Measurements from ENCODE around the gene MAPK10.

Gene MAPK10

DNA sequence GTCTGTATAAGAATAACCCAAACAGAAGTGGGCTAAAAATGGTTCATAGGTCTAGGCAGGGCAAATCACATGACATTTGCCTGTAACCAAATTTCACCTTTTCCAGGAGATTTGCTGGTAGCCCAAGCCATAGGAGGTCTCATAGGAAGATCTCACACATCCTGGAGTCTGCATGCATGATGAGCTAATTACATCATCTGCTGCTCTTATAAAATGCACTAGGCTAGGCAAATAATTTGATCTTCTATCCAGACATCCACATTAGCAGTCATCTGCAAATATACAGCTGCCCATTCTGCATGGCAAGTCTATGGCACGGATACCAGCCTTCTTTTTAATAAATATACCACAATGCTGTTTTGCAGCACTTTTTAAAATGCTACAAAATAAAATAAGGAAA is 87.2 kb downstream of the MAPK10 start:
- DNase-seq, result no peak

- no peak for DNase-seq
Measured at GRCh38 chr4:86271057-86271456, 88.8 kb downstream of the MAPK10 start.

DNA sequence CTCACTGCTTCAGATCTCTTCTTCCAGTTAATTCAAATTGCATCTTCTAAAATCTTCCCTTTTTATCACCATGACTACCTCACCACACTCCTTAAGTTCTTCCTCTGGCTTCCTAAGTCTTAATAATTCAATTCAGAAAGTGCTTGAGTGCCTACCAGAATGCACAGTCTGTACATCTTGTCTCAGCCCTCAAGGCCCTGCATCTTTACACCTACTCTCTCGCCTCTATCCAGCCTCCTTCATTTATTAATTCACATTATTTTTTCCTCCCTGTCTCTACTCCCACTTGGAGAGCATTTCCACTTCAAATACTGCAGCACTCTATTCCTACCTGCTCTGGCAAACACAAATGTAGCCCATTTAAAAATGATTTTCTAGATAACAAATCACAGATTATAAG is 90.5 kb downstream of the MAPK10 start:
- DNase-seq, result no peak

- DNase-seq, result no peak
Measured at GRCh38 chr4:86264241-86264640, 95.6 kb downstream of the MAPK10 start.

DNA sequence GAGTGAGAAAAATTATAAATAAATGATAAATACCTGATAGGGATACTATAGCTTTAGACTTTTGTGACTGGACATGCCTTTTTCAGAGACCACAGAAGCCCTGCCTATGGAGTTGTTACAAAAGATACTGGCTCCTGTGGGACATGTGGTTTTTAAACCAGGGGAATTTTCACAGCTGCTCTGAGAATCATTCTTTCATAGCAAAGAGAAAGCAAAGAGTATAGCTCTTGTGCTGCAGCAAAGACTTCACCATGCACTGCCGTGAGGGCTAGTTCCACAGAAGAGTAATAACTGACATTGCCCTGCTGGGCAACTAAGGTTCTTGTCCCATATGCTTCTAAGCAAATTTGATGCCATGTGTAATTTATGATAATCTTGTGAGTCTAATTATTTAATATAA is 98.2 kb downstream of the MAPK10 start:
- no peak for DNase-seq

DNA sequence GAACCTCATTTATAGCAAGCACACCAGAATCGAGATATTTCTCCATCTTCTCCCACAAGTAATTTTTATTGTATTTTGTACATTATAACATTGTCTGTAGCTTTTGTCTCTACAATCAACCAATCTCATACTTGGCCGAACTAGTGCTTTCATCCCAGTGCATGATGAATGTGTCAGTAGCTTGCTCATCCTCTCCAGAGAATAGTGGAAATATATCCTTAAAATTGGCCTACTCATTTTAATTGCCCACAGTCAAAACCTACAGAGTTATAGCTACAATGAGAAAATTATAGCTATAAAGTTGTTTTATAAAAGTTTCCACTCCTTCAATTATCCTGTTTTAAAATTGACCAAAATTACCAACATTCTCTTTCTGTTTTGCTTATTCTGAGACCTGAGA is 103.8 kb downstream of the MAPK10 start:
- no peak for DNase-seq

DNA sequence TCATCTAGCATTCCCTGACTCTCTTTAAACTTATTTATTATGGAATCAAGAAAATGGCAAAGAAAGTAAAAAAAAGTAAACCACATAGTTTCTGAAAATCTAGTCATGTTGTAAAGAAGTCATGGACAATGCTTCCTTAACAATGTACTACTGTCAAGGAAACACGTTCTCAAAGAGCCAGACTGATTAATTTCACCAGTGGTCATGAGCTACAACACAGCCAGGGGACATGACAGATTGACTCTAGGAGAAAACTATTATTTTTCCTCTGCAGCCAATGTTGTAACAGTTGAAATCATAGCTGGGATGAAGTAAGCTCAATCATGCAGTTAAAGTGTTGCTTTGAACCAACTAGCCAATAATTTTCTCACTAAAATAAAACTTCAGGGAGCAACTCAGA is 109.2 kb downstream of the MAPK10 start:
- DNase-seq, result no peak

- no peak for DNase-seq
Measured at GRCh38 chr4:86250006-86250405, 109.8 kb downstream of the MAPK10 start.

- DNase-seq, result no peak
Measured at GRCh38 chr4:86249074-86249473, 110.8 kb downstream of the MAPK10 start.

GRCh38 chr4:86247906-86248305 is 111.9 kb downstream of the MAPK10 start:
- DNase-seq, result no peak

DNA sequence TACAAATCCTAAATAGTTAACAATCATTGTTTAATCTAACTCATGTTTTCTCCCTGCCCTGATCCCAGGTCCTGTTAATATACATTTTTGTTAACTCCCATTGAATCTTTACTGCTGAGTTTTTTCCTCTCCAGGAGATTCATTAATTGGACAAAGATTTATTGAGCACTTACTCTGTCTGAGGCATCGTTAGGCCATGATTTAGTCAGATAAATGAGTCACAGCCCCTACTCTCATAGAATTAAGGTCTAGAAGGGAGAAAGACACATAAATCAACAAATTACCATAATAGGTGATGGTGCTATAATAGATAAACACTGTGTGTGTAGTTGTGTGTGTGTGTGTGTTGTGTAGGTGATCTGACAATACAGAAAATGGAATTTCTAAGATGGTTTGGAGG is 112.5 kb downstream of the MAPK10 start:
- no peak for DNase-seq

DNA sequence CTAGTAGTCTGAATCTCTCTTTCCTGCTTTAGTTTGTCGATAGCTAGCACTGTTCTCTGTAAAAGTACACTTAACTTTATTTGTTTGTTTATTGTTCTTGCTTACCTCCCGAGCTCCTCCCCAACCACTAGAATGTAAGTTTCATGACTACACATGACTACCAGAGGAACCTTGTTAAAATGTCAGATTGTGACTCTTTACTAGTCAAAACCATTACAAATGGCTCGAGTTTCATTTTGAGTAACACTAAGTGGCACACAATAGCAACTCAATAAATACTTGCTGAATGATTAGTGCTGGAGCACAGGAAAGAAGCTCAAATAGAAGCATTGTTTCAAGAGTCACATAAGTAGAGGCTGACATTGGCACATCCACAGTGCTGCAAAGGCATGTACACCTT is 116.1 kb downstream of the MAPK10 start:
- no peak for DNase-seq

DNA sequence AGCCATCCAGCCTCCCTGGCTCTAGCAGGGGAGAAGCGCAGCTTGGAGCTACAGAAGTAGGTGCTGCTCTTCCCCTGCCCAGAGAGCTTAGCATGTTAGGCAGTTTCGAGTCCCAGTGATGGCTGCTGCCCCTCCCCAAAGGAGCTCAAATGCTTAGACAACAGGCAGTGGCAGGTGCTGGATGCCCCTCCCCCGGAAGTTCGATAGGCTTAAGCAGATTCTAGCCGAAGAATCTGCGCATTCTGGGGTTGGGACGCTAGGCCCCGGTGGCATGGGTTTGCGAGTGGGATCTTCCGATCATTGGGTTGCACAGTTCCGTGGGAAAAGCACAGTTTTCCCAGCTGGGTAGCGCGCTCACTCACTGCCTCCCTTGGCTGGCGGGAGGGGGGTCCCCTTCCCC is 117.2 kb downstream of the MAPK10 start:
- no peak for DNase-seq

DNA sequence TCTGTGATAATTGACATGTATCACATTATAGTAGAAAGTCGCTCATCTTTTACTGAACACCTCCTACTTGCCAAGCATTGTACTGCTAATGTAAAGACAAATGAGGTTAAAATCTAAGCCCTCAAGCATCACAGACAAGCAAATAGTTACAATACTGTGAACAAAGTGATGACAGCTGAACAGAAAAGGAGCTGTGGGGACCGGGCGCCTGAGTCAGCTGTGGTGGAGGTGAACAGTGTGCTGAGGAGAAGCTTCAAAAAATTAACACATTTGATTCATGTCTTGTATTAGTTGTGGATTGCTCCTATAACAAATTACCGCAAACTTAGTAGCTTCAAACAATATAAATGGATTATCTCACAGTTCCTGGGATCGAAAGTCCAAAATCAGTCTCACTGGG is 124.3 kb downstream of the MAPK10 start:
- DNase-seq, result no peak

- no peak for DNase-seq
Measured at GRCh38 chr4:86233681-86234080, 126.2 kb downstream of the MAPK10 start.

DNA sequence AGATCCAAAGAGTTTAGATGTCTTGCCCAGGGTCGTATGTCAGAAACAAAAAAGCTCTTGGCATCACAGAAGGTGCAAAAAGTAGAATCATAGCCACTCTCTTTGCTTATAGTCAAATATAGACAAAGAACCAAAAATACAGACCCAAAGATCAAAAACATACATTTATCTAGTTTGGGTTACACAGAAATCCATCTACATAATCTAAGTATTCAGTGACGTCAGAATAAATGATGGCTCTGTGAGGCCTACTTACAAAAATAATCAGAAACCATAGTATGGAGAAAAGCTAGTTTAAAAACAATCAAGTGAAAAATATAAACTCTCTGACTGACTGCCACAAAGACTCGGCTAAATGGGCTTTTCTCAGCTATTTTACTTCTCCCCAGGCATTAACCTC is 126.8 kb downstream of the MAPK10 start:
- DNase-seq, result no peak

GRCh38 chr4:86223472-86223871 is 136.4 kb downstream of the MAPK10 start:
- no peak for DNase-seq

GRCh38 chr4:86221002-86221401 is 138.9 kb downstream of the MAPK10 start:
- DNase-seq, result no peak

DNA sequence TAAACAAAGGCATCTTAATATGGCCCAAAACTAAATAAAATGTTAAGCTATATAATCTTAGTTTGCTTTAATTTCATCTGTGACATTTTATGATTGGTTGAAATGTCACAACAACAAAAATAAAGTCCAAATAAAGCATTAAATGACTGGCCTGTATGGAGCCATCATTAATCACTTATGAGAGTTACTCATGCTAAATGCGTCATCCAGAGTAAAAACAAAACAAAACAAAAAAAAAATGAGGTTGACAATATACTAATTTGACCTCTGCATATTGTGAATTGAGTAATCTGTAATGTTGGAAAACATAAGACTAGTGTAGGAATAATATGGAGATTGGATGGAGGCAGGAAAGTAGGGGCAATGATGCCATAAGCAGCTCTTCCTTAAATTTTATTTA is 139.7 kb downstream of the MAPK10 start:
- DNase-seq, result no peak

DNA sequence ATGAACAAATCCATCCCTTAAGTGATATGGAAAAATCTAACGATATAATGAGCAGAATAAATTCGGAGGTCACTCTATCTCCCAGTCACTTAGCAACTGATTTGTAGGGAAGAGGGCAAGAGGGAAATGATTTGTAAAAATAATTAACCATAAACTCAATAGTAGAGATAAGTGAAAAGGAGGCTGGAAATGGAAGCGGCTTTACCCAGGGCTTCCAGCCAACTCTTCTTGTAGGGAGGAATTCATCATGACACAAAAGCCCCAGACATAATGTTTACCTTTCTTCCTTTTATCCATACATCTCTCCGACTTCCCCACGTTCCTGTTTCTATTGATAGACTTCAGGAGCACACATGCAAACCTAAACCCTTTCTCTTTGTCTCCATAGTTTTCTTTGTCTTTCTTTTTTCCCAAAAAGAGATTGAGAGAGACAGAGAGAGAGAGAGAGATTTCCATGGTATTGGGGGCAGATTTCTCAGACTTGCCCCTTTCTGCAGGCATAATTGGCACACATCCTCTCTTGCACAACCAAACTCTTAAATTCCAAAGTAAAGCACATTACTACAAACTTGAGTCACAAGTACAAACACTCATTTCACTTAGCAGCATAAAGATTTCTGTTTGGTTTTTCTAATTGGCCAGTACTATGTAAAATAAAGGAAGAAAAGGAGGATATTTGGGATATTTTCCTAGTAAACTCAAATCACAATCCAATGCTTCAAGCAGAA is 140.9 kb downstream of the MAPK10 start:
- no peak for DNase-seq

DNA sequence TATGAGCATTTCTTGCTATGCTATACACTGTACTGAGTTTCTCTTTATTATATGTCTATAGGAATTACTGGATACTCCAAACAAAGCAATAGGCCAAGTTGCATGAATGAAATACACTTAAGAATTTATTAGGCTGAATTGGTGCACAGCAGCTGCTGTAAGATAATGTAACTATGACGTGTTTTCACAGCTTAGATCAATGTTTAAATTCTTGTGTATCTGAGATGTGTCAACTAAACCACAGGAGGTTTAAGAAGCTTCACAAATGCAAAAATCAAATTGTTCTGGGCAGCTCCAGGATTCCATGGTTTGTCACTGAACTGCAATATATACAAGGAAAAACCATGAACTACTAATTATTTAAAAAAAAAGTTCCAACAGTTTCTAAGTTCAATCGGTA is 156.7 kb downstream of the MAPK10 start:
- DNase-seq, result no peak

DNA sequence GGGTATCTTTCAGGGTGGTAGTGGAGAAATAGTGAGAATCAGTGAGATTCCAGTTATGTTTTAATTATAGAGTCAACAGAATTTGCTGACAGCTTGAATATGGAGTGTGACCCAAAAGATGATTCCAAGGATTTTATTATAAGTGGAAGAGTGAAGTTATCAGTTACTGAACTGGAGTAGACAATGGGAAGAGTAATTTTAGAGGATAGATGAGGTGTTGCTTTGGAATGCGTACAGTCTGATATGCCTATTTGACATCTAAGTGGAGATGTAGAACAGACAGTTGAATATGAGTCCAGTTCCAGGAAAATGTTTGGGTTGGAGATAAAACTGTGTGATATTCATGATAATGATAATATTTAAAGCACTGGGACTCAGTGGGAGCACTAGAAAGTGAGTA is 174.2 kb downstream of the MAPK10 start:
- no peak for DNase-seq

- no peak for DNase-seq
Measured at GRCh38 chr4:86184901-86185285, 175.0 kb downstream of the MAPK10 start.

GRCh38 chr4:86184216-86184900 is 175.5 kb downstream of the MAPK10 start:
- no peak for DNase-seq

GRCh38 chr4:86181585-86181984 is 178.3 kb downstream of the MAPK10 start:
- no peak for DNase-seq

Data from activated naive CD4-positive, alpha-beta T cell treated with Interleukin-2 at 50 U/mL for 16 hours (primary cell).